Measurements from ENCODE around the gene ZBTB7A. TPM values are rescaled to one million over a fixed set of nuclear protein-coding genes. Genes with fewer than 3 reads are reported as not detected.

ZBTB7A gene
- total and polyA plus RNA-seq, 12 donors: 4.5 to 77.2 (median 47.1) TPM

DNA sequence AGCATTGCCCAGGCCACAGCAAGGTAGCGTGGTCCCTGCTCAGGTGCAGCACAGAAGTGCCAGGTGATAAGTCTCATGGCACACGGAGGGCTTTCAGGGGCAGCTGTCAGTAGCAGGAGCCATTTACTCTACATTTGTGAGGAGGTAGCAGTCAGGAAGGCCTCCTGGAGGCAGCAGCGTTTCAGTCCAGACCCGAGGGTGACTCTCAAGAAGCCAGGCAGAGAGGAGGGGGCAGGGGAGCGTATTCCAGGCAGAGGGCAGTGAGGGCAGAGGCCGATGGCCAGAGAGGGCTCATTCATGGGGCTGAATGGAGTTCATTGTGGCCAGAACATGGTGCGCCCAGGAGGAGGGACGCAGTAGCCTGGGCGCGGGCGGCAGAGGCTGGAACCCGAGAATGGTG, 50.2 kb downstream of the ZBTB7A start:
- WGBS, 4 donors: 71 to 85% (median 78%) methylated on average over 11 to 12 of the region's 12 CpGs
- intact Hi-C loops (cut with DNase I): loop anchor here in 1 of 2 donors (10.0 kb wide), 1 partner anchor 188 kb away; no protein-coding TSS in a partner anchor
- TF ChIP-seq, protein P1, sequence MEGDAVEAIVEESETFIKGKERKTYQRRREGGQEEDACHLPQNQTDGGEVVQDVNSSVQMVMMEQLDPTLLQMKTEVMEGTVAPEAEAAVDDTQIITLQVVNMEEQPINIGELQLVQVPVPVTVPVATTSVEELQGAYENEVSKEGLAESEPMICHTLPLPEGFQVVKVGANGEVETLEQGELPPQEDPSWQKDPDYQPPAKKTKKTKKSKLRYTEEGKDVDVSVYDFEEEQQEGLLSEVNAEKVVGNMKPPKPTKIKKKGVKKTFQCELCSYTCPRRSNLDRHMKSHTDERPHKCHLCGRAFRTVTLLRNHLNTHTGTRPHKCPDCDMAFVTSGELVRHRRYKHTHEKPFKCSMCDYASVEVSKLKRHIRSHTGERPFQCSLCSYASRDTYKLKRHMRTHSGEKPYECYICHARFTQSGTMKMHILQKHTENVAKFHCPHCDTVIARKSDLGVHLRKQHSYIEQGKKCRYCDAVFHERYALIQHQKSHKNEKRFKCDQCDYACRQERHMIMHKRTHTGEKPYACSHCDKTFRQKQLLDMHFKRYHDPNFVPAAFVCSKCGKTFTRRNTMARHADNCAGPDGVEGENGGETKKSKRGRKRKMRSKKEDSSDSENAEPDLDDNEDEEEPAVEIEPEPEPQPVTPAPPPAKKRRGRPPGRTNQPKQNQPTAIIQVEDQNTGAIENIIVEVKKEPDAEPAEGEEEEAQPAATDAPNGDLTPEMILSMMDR (IDR thresholded peaks at IDR 0.05): no peak
- TF ChIP-seq POLR2A (IDR thresholded peaks at IDR 0.05): no peak
- H3K9me3 ChIP-seq (replicated peaks in 1 of 3): no peaks in the 10 kb centered on the region
- peaks cover 40 to 45% of the 10 kb centered on the region in 2 donors for H3K4me1 ChIP-seq (replicated peaks in 1 of 2)
- no peak for DNase-seq
- H3K27ac ChIP-seq: peak overlapping the region; percentile 2 to 89 (median 74)
- H3K36me3 ChIP-seq (replicated peaks in 1 of 2): peaks cover 0 to 19% of the 10 kb centered on the region in 2 donors
- peak overlapping the region in 1 of 4 donors; percentile 26 for H3K4me3 ChIP-seq
- H3K27me3 ChIP-seq: no peaks in the 10 kb centered on the region

GRCh38 chr19:4015705-4016402, 50.8 kb downstream of the ZBTB7A start:
- H3K27ac ChIP-seq: peak overlapping the region; percentile 46 to 89 (median 74)
- 29 to 90% (median 40%) methylated on average over 2 to 37 of the region's 37 CpGs for WGBS, 4 donors
- TF ChIP-seq, protein P1 (IDR thresholded peaks at IDR 0.05): no peak
- no peak for TF ChIP-seq POLR2A (IDR thresholded peaks at IDR 0.05)
- H3K4me3 ChIP-seq: peak overlapping the region in 1 of 4 donors; percentile 26
- H3K4me1 ChIP-seq (replicated peaks in 1 of 2): peaks cover 40 to 51% of the 10 kb centered on the region in 2 donors
- peaks cover 0 to 22% of the 10 kb centered on the region in 2 donors for H3K36me3 ChIP-seq (replicated peaks in 1 of 2)
- peak; percentile 73 to 88 (median 85) for DNase-seq
- intact Hi-C loops (cut with DNase I): loop anchor here in 1 of 2 donors (10.0 kb wide), 1 partner anchor 189 kb away; no protein-coding TSS in a partner anchor
- H3K27me3 ChIP-seq: no peaks in the 10 kb centered on the region
- no peaks in the 10 kb centered on the region for H3K9me3 ChIP-seq (replicated peaks in 1 of 3)

DNA sequence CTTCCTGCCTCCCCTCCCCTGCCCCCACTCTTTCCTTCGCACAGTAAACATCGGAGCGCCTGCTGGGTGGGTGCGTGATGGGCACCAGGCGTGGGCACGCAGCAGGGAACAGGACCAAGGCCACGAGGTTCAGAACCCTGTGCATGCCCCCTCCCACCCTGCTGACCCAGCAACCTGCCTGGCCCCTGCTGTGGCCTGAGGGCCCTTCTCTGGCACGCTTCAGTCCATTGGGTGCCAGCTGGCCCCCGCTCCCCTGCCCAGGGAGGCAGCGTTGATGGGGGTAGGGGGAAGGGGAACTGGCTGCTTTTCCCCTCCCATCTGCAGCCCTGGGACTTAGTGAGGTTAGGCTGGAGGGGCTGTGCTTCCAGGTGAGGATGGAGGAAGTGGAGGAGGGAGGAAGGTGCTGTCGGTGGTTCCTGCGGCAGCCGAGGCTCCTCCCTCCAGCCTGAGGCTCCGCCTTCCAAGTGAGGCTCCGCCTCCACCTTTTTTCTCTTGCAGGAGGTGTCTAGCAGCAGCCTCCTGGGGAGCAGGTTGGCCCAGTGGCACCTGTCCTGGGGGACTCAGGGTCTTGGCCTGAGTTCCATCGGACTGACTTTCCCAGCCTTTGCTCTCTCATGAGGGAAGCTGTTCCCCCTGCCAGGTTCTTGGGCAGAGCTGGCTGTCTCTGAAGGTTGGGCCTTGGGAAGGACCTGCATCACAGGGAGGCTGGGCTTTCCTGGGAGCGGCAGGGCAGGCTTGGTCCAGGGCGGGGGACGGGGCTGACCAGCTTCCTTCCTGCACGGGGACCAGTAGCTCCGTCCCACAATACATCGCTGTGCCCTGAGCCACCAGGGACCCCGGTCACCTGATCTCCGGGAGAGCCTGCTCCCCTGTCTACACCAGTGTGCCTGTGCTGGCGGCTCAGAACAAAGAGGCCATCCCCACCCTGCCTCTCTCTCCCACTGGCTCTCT, 51.9 kb downstream of the ZBTB7A start:
- intact Hi-C loops (cut with DNase I): loop anchor here (5.0 to 10.0 kb wide), 2 partner anchors 47 to 190 kb away; no protein-coding TSS in a partner anchor
- Histone ChIP-seq H3K27ac (peak overlapping the region; percentile 46 to 89 (median 74)), H3K9me3 (replicated peaks in 1 of 3) (no peaks in the 10 kb centered on the region), H3K4me3 (peak overlapping the region in 1 of 4 donors; percentile 26), H3K36me3 (replicated peaks in 1 of 2) (peaks cover 0 to 28% of the 10 kb centered on the region in 2 donors), H3K4me1 (replicated peaks in 1 of 2) (peaks cover 47 to 59% of the 10 kb centered on the region in 2 donors), H3K27me3 (no peaks in the 10 kb centered on the region)
- TF ChIP-seq, protein P1 (IDR thresholded peaks at IDR 0.05): no peak
- TF ChIP-seq POLR2A (IDR thresholded peaks at IDR 0.05): peak in 1 of 2 donors; percentile 36
- 29 to 48% (median 41%) methylated on average over 5 to 25 of the region's 25 CpGs for WGBS, 4 donors
- DNase-seq: peak; percentile 64 to 89 (median 85)

Measured in adrenal gland (tissue), 12 donors.